ENCODE data around the gene KCNA10.

Gene KCNA10

DNA sequence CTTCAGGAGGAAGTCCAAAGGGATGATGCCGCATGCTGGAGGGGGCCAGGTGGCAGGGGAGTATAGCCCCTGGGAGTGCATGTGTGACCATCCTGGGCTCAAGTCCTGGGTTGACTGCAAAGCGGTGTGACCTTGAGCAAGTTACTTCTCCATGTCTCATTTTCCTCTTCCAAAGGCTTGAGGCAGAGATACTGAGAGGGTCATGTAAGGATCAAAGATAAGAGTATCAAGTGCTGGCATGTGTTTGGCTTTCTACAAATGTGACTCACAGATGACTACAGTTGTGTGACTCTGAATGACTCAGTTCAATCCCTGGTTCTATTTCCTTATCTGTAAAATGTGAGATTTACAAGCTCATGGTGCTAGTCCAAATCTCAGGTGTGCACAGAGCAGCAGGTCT, 41.9 kb downstream of the KCNA10 start:
- DNase-seq, result no peak

DNA sequence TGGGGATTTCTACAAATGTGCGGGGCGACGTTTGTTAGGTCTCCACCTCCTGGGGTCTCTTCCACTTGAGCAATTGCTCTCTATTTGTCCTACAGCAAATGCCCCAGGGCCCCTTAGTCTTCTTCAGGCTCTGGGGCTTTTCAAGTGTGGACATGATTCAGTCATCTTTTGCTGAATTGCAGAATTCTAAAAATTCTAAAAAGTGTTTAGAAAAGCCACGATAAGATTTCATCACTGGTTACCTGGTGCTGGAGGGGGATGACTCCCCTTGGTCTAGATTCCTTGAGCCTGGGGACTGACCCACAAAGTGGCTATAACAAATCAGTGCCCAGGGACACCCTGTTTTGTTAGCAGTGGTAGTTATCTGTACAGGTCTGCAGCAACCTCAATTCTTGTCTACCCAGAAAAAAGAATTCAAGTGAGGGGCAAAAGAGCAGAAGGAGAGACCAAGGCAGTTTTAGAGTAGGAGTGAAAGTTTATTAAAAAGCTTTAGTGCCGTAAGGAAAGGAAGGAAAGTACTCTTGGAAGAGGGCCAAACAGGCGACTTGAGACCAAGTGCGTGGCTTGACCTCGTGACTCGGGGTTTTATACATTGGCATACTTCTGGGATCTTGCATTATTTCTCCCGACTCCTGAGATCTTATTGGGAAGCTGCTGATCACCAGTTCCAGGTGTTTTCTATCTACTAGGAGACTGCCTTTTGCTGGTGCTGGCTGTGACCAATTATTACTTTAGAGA, 42.8 kb downstream of the KCNA10 start:
- no peak for DNase-seq

DNA sequence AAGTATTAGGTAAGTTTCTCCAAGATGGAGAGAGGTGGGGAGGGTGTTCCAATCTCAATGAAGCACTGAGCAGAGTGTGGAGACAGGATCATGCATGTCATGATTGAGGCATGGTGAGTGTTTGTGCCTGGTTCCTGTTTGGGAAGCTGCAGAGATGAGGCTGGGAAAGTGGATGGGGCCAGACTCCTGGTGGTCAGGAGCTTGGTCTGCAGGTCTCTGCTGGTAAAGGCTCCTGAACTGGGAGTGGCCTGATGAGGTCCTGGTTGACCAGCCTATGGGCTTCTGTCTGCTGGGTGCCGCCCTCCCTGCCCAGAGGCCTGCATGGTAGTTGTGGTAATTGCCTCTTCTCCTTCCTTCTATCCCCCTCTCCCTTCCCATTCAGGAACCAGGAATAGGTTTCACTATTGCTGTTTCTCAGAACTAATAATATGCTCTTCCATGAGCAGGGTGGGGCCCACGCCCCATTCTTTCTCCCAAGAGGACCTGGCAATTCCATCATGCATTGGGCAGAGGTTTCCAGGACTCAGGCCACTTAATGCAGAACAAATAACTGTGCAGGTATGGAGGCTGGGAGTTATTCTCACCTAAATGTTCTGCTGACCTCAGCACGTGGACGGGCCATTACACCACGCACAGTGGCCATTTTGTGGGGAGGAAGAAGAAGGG, 43.5 kb downstream of the KCNA10 start:
- DNase-seq, result no peak

DNA sequence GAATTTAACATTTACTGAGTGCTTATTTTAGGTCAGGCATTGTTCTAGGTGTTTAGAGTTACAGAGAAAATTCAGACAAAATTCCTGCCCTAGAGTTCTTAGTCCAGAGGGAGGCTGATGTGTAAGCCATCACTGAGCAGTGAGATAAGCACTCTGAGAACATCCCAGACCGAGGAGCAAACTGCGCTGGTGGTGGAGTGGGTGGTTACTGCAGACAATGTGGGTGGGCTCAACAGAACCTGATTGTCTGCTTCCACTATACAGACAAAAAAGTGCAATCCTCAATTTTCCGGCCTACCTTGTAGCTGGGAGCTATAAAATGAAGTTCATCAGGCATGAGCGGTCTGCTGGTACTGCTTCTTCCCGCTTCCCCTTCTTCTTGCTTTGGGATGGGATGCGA, 44.5 kb downstream of the KCNA10 start:
- DNase-seq, result no peak

DNA sequence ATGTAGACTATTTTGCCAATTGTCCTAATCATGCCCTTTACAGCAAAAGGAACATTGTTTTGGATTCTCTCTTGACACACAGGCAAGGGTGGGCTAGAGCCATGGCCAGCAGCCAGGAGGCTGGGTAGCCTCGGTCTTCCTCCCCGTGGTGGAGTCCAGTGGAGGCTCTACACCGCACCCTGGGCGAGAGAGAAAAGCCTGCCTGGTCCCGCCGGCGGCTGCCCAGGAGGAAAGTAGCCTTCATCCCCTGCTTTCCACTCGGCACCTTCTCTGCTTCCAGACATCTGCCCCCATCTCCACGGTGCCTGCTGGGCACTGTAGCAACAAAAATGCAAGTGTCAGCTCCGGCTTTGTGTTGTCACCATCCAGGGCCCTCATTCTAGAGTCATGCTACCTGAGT, 46.4 kb downstream of the KCNA10 start:
- DNase-seq, result no peak

DNA sequence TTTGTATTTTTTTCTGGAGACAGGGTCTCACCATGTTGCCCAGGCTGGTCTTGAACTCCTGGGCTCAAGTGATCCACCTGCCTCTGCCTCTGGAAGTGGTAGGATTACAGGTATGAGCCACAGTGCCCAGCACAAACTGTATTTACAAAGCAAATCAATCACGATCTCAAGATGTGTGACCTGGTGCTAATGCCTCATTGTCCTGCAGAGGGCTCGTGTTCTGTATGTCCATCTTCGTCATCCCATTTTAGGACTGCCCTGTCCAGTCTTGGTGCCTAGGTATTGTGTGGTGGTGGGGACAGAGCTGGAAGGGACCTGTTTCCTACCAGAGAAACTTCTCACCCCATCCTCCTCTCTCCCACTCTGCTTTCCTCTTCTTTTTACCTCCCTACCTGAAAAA, 47.8 kb downstream of the KCNA10 start:
- DNase-seq, result no peak
